ENCODE results near the gene KRTAP5-11. TPM values are rescaled to one million over a fixed set of nuclear protein-coding genes. Genes with fewer than 3 reads are reported as not detected.
A peak's percentile ranks its signal among the peaks of the same experiment; 100 is the strongest.
"Not testable (repeated sequence)": the region's sequence is repeated elsewhere in the genome, so short reads cannot be mapped to it uniquely, and the experiment has no call there.

Gene KRTAP5-11
- total RNA-seq, 1 donor from 2014 or later: not detected

DNA sequence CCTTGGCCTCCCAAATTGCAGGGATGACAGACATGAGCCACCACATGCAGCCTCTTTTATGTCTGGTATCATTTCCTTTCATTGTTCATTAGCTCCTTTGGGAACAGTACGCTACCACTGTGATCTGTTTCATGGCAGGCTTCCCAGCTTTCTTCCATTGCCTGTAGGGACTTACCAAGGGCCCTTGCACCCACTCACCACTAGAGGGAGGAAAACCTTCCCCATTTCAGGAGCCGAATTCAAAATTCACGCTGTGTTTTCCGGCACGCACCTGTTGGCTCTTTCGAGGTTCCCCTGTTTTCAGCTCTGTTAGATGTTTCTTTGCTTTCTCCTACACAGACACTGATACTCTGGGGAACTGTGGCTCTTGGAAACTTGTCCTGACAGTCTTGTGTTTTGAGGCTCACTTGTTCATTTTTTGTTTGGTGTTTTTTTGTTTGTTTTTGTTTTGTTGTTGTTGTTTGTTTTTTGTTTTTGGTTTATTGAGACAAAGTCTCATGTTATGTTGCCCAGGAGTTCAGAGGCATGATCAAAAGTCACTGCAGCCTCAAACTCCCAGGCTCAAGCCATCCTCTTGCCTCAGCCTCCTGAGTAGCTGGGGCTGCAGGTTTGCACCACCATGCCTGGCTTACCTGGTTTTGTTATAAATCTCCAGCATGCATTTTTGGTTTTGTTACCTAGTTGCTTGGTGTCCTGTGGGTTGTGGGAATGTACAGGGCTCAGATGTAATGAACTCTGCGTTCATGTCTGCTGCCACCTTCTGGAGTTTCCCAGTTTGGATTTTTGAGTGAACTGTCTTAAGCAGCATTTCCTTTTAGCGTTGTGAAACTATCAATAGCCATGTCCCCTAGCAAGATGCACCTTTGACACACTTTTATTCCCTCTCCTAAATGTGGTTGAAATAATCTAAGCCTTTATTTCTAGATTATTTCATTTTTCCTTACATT lies 2.3 kb downstream of the KRTAP5-11 start:
- no peak overlapping the region for H3K27ac Mint-ChIP-seq
- H3K27me3 Mint-ChIP-seq: peaks cover 9% of the 10 kb centered on the region
- H3K36me3 Mint-ChIP-seq: no peaks in the 10 kb centered on the region
- H3K4me3 Mint-ChIP-seq: no peak overlapping the region
- no peaks in the 10 kb centered on the region for H3K9me3 Mint-ChIP-seq
- TF ChIP-seq CTCF (conservative IDR thresholded peaks at IDR 0.05): peak; percentile 88
- peaks cover 12% of the 10 kb centered on the region for H3K4me1 Mint-ChIP-seq (ENCODE audit: unreplicated experiment)
- no peak for DNase-seq (ENCODE audit: extremely low spot score, unreplicated experiment)

DNA sequence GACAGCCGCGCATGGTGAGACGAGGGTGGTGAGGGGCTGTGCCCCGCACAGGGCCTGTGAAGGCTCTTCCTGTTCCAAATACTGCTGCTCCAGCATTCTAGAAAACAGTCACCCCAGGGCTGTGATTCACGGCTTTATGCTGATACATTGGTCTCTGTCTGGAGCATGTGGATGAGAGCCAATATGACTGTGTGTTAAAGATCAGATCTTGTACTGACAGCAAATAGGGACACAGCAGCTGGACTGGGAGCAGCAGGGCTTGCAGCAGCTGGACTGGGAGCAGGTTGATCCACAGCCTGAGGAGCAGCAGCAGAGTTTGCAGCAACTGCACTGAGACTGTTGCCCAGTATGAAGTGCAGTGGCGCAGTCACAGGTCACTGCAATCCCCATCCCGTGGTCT lies 3.2 kb downstream of the KRTAP5-11 start:
- H3K9me3 Mint-ChIP-seq; H3K27ac Mint-ChIP-seq; H3K27me3 Mint-ChIP-seq; H3K36me3 Mint-ChIP-seq; DNase-seq (ENCODE audit: extremely low spot score, unreplicated experiment); H3K4me3 Mint-ChIP-seq: not testable (repeated sequence)
- peaks cover 12% of the 10 kb centered on the region for H3K4me1 Mint-ChIP-seq (ENCODE audit: unreplicated experiment)

- DNase-seq (ENCODE audit: extremely low spot score, unreplicated experiment): no peak
- Mint-ChIP-seq H3K27ac (no peak overlapping the region), H3K4me1 (ENCODE audit: unreplicated experiment) (peaks cover 12% of the 10 kb centered on the region), H3K4me3 (no peak overlapping the region), H3K27me3 (peaks cover 7% of the 10 kb centered on the region), H3K36me3 (no peaks in the 10 kb centered on the region), H3K9me3 (no peaks in the 10 kb centered on the region)
- TF ChIP-seq CTCF (conservative IDR thresholded peaks at IDR 0.05): no peak
Measured at GRCh38 chr11:71577469-71578004, 5.1 kb downstream of the KRTAP5-11 start.

GRCh38 chr11:71576688-71577465 lies 5.8 kb downstream of the KRTAP5-11 start:
- H3K27ac Mint-ChIP-seq; H3K36me3 Mint-ChIP-seq; H3K9me3 Mint-ChIP-seq; DNase-seq (ENCODE audit: extremely low spot score, unreplicated experiment); H3K4me3 Mint-ChIP-seq; H3K27me3 Mint-ChIP-seq: not testable (repeated sequence)
- peaks cover 12% of the 10 kb centered on the region for H3K4me1 Mint-ChIP-seq (ENCODE audit: unreplicated experiment)

DNA sequence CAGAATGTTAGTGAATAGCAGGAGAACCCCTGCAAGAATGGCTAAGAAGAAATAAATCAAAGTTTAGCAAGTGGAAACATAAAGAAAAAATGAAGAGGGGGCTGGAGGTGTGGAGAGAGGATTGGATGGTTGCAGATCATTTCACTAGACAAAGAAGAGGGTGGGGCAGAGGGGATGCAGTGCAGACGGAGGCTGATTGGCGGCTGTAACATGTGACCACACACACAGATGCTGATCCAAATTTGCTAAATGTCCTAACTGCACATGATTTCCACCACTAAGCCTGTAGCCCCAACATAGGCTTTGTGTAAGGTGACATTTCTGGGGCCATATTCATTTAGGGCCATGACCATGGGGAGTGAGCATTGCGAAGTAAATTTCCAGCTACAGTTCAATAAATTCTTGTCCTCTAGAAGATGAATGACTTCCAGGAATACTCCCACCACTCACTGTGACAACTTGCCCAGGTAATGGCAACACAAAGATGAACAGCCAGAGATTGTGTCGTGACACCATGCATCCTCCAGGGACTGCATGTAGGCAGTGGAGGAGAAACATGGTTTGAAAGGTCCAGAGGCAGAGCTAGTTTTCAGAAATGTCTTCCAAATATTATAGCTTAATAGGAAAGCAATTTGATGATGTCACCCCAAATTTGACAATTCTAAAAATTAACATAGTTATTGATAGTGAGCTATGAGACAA lies 6.8 kb downstream of the KRTAP5-11 start:
- Mint-ChIP-seq H3K27me3 (peaks cover 3% of the 10 kb centered on the region), H3K27ac (no peak overlapping the region), H3K36me3 (no peaks in the 10 kb centered on the region), H3K4me1 (ENCODE audit: unreplicated experiment) (peaks cover 9% of the 10 kb centered on the region), H3K9me3 (no peaks in the 10 kb centered on the region), H3K4me3 (no peak overlapping the region)
- no peak for TF ChIP-seq CTCF (conservative IDR thresholded peaks at IDR 0.05)
- no peak for DNase-seq (ENCODE audit: extremely low spot score, unreplicated experiment)

GRCh38 chr11:71574418-71574817 lies 8.3 kb downstream of the KRTAP5-11 start:
- peaks cover 4% of the 10 kb centered on the region for H3K27me3 Mint-ChIP-seq
- H3K4me3 Mint-ChIP-seq: no peak overlapping the region
- no peak for DNase-seq (ENCODE audit: extremely low spot score, unreplicated experiment)
- no peak overlapping the region for H3K27ac Mint-ChIP-seq
- peaks cover 4% of the 10 kb centered on the region for H3K4me1 Mint-ChIP-seq (ENCODE audit: unreplicated experiment)
- H3K36me3 Mint-ChIP-seq: no peaks in the 10 kb centered on the region
- no peaks in the 10 kb centered on the region for H3K9me3 Mint-ChIP-seq
- no peak for TF ChIP-seq CTCF (conservative IDR thresholded peaks at IDR 0.05)
